WERI-Rb-1 (cell line): ENCODE results near the gene WHRN.

Experiments used
- DNase-seq: peaks from one replicate; pipeline ENCODE4 v3.0.0-alpha.2; 2020
- H3K27ac ChIP-seq: fragments of 250-450 bp; sonication (Bioruptor Pico); 2 replicates; pipeline ENCODE4 v1.5.1; 2020; ENCODE audit warnings: mild to moderate bottlenecking, moderate library complexity
- H3K27me3 ChIP-seq: fragments of 250-450 bp; sonication (Bioruptor Pico); 2 replicates; pipeline ENCODE4 v1.5.1; 2021; ENCODE audit warnings: mild to moderate bottlenecking, low read depth, moderate library complexity; ENCODE audit not compliant: insufficient read depth, severe bottlenecking
- H3K36me3 ChIP-seq: fragments of 250-450 bp; sonication (Bioruptor Pico); 2 replicates; pipeline ENCODE4 v1.5.1; 2020; ENCODE audit warnings: mild to moderate bottlenecking, moderate library complexity
- H3K4me3 ChIP-seq: 2 replicates; pipeline ENCODE4 v1.5.1; 2011; ENCODE audit warnings: low read depth, mild to moderate bottlenecking, control low read depth, low read length
- H3K9me3 ChIP-seq: fragments of 250-450 bp; sonication (Bioruptor Pico); 2 replicates; pipeline ENCODE4 v1.5.1; 2021; ENCODE audit warnings: mild to moderate bottlenecking, moderate library complexity; ENCODE audit not compliant: severe bottlenecking
- TF ChIP-seq, protein P1 (sequence below): IDR thresholded peaks from 2 replicates; pipeline ENCODE4 v1.5.1; 2011; ENCODE audit warnings: low read depth, mild to moderate bottlenecking, control low read depth, inconsistent platforms, low read length

WHRN gene

DNA sequence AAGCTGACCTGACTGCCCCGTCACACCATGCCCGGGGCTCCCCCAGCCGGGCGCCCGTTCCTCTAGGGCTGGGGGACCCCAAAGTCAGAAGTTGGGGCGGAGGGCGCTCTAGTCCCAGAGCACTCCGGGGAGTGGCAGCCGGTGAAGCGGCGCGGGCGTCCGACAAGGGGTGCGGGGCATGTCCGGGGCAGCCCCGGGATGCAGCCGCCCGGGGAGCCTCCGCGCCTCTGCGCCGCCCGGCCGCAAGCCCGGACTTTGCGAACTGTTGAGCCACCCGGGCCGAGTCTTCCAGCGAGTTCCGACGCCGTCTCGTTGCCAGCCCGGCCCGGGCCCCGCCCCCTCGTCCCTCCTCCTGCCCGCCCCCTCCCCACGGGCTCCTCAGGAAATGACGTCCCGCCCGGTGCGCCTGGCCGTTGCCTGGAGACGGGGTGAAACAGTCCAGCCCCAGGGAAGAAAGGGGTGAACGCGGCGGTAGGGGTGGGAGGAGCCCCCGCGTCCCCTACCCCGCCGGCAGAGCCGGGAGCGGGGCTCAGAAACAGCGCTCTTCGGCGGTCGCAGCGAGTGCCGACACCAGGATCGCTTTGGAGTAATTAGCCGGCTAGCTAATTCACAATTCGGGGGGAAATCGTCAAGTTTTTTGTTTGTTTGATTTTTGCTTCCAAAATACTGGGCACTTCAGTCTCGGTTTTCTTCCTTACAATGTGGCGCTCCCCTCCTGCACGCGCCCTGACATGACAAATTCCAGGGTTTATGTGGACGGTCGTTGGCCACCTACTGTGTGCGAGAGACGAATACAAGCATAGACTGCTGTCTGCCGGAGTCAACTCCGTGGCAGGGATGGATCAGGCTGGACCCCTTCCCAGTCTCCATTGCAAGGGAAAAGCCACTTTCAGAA, at the start of gene WHRN:
TSS of gene WHRN (minus strand) at position 287 of the 895 bp plus-strand sequence. CDS start 672 bp downstream, outside the sequence.
- no peaks in the 10 kb centered on the region for H3K9me3 ChIP-seq
- H3K27me3 ChIP-seq: peaks cover 27% of the 10 kb centered on the region
- H3K27ac ChIP-seq: peak within 1 kb of the TSS; percentile 31; the same call in 1 of the 2 replicates
- H3K4me3 ChIP-seq: peak within 1 kb of the TSS; percentile 55
- no peaks in the 10 kb centered on the region for H3K36me3 ChIP-seq
- peak; percentile 95 for DNase-seq
- TF ChIP-seq, protein P1, sequence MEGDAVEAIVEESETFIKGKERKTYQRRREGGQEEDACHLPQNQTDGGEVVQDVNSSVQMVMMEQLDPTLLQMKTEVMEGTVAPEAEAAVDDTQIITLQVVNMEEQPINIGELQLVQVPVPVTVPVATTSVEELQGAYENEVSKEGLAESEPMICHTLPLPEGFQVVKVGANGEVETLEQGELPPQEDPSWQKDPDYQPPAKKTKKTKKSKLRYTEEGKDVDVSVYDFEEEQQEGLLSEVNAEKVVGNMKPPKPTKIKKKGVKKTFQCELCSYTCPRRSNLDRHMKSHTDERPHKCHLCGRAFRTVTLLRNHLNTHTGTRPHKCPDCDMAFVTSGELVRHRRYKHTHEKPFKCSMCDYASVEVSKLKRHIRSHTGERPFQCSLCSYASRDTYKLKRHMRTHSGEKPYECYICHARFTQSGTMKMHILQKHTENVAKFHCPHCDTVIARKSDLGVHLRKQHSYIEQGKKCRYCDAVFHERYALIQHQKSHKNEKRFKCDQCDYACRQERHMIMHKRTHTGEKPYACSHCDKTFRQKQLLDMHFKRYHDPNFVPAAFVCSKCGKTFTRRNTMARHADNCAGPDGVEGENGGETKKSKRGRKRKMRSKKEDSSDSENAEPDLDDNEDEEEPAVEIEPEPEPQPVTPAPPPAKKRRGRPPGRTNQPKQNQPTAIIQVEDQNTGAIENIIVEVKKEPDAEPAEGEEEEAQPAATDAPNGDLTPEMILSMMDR: no peak

DNA sequence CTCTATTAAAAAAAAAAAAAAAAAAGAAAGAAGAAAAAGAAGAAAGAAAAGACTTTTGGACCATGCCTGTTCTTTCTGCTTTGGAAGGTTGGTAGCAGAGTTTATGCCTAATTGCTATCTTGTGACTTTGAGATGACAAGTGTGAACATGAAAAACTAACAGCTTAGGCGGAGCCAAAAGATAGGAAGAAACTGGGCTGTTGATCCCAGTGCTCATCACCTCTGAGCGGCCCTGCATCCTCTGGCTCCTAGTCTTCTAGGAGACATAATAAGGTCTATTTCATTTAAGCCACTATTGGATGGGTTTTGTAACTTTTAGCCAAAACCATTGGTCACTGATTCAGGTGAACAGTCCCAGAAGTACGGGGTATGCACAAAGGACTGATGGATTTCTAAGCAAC, 47.9 kb upstream of the WHRN start:
- H3K27me3 ChIP-seq: no peaks in the 10 kb centered on the region
- H3K4me3 ChIP-seq: no peak overlapping the region
- TF ChIP-seq, protein P1: no peak
- H3K9me3 ChIP-seq: no peaks in the 10 kb centered on the region
- DNase-seq: no peak
- H3K36me3 ChIP-seq: no peaks in the 10 kb centered on the region
- H3K27ac ChIP-seq: no peak overlapping the region

DNA sequence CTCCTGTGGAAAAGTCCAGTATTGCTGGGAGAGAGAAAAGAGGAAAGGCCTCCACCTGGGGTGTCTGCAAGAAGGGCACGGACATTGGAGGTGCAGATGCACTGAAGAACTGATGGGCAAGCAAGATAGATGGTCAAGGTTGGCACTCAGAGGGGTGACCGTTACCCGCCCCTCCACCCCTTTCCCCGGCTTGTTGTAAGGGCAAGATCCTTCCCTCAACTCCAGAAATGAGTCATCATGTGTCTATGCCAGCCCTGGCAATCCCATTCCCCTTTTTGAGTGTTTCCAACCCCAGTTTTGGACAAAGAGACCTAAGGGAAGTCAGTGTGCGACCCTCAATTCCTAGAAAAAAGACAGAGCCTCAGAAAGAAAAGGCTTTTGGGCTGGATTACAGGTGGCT, 47.4 kb upstream of the WHRN start:
- DNase-seq: no peak
- TF ChIP-seq, protein P1: no peak
- no peak overlapping the region for H3K4me3 ChIP-seq
- no peak overlapping the region for H3K27ac ChIP-seq
- H3K36me3 ChIP-seq: no peaks in the 10 kb centered on the region
- H3K9me3 ChIP-seq: no peaks in the 10 kb centered on the region
- H3K27me3 ChIP-seq: no peaks in the 10 kb centered on the region

DNA sequence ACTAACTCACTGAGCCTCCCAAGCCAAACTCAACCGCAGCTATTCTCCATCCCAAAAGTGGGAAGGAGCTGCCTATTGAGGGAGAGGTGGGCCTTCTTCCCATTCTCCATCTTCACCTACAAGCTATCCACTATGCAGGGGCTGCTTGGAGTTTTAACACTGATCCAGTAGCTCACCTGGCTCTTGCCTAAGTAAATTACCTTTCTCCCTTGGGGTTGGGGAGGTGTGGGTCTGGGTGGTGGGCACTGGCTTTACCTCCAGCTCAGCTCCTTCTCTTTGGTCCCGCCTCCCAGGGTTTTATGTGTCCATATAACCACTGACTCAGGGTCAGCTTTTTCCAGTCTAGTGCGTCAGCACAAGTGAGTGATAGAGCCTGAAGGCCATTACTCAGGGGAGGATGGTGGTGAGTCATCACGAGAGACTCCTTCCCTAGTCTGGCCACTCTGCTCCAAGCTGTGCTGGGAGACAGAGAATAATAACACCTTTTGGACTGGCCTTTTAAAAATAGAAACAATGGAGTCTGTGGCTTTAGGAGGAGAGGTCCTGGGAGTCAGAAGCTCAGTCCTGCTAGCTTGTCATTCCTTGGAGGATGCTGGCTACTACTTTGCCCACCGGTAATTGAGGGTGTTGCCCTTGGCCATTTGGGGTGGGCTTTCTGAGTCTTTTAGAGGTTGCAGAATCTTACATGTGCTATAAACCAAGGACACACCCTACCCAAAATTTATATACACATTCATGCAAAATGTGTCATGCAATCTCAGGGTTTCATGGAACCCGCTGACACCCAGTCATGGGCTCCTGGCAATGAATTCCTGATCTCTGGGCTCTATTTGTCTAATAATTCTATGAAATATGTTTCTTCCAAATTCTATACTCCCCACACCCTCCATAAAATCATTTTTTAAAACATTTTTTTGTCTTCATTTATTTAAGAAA, 46.7 kb upstream of the WHRN start:
- H3K36me3 ChIP-seq: no peaks in the 10 kb centered on the region
- peak; percentile 31 for DNase-seq
- no peaks in the 10 kb centered on the region for H3K27me3 ChIP-seq
- H3K27ac ChIP-seq: no peak overlapping the region
- no peaks in the 10 kb centered on the region for H3K9me3 ChIP-seq
- TF ChIP-seq, protein P1: no peak
- H3K4me3 ChIP-seq: no peak overlapping the region

DNA sequence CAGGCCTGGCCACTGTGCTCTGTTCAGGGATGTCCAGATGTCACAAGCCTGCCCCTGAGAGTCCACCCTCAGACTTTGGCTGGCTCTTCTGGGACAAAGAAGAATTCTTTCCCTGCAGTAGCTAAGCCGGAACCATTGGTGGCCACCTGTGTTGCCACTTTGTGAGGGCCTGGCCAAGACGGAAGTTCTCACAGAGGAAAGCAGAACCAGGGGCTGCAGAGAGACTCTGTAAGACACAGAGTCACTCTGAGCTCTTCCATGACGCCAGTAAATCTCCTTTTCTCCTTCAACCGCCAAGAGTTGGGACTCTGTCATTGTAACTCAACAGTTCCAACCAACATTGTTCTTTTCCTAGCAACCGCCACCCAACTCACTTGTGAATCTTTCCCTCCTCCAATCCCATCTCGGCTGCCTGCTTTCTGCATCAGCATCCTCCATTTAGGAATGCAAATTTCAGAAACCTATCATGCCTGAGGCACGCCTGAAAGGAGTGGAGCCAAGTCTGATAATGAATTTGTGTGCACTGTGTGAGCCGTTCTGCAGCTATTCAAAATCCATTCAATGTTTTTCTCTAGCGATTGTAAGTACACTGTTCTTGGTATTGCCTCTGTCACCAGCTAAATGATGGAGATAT, 44.5 kb upstream of the WHRN start:
- H3K36me3 ChIP-seq: no peaks in the 10 kb centered on the region
- H3K27me3 ChIP-seq: no peaks in the 10 kb centered on the region
- no peaks in the 10 kb centered on the region for H3K9me3 ChIP-seq
- DNase-seq: no peak
- TF ChIP-seq, protein P1: no peak
- H3K27ac ChIP-seq: no peak overlapping the region
- H3K4me3 ChIP-seq: no peak overlapping the region
